Loucy (cell line): Measurements from ENCODE around the gene SLITRK1.

Experiments
- EZH2phosphoT487 ChIP-seq: fragments of 200-600 bp; IDR thresholded peaks from 2 replicates; pipeline ENCODE4 v1.6.1; 2018; ENCODE audit warnings: antibody characterized with exemption, mild to moderate bottlenecking, moderate library complexity, borderline replicate concordance
- TF ChIP-seq, protein P1 (sequence below): fragments of 200-600 bp; sonication (generic); conservative IDR thresholded peaks from 2 replicates; pipeline ENCODE4 v1.5.1; 2014; ENCODE audit warnings: mild to moderate bottlenecking, antibody characterized with exemption, low read length

DNA sequence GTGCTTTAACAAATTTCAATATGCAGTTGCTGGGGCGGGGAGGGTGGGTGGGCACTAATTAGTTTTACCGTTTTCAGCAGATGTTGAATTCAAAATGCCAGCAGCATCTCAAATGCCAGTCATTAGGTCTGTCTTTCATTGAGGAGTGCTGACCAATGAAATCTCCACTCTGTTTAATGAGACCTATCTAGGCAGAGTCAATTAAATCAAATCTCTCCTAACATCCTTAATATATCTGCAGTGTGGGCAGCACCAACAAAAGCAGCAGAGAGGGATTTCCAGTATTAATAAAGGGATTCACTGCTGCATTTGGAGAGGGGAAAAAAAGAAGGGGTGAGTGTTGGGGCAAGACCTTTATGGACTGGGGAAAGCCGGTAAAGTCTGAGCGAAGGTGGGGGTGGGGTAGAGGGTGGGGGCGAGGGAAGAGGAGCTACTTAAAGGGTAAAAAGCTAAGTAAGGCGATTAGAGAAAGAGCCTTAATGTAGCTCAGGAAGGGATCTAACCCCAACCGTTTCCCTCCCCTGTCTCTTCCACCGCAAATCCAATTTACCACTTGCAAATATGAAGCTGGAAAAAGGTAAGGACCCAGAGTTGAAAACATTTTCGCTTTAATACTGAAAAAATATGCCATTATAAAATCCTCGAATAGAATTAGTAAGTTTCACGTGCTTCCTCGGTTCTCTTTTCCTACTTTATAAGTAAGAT is 4.5 kb downstream of the SLITRK1 start:
- TF ChIP-seq, protein P1, sequence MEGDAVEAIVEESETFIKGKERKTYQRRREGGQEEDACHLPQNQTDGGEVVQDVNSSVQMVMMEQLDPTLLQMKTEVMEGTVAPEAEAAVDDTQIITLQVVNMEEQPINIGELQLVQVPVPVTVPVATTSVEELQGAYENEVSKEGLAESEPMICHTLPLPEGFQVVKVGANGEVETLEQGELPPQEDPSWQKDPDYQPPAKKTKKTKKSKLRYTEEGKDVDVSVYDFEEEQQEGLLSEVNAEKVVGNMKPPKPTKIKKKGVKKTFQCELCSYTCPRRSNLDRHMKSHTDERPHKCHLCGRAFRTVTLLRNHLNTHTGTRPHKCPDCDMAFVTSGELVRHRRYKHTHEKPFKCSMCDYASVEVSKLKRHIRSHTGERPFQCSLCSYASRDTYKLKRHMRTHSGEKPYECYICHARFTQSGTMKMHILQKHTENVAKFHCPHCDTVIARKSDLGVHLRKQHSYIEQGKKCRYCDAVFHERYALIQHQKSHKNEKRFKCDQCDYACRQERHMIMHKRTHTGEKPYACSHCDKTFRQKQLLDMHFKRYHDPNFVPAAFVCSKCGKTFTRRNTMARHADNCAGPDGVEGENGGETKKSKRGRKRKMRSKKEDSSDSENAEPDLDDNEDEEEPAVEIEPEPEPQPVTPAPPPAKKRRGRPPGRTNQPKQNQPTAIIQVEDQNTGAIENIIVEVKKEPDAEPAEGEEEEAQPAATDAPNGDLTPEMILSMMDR = no peak
- TF ChIP-seq EZH2phosphoT487 = no peak
